Stimulated activated CD4-positive, alpha-beta T cell treated with anti-CD3 and anti-CD28 coated beads, TNF-alpha, amount 100 ng/mL, for 1 hour (primary cell): Measurements from ENCODE around the gene ATP4B.

Source experiments
- DNase-seq, 3 donors: peaks; one replicate each; pipeline ENCODE4 v3.0.0-alpha.2; 2020; ENCODE audit warnings: low read depth in 3 of 3, low spot score in 1 of 3

The ATP4B gene

DNA sequence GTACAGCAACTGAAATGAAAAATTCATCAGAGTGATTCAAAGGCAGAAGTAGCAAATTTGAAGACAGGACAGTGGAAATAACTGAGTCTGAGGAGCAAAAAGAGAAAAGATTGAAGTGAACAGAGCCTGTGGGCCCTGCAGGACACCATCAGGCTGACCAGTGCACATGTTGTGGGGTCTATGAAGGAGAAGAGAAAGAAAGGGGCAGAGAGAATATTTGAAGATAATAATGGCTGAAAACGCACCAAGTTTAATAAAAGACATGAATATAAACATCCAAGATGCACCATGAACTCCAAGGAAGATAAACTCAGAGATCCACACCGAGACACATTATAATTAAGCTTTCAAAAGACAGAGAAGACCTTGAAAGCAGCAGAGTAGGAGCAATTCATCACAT lies 15.4 kb downstream of the ATP4B start:
- no peak for DNase-seq

- no peak for DNase-seq
These were observed 16.6 kb downstream of the ATP4B start for GRCh38 chr13:113641426-113641825.

GRCh38 chr13:113639616-113640262 lies 18.3 kb downstream of the ATP4B start:
- DNase-seq: no peak

DNA sequence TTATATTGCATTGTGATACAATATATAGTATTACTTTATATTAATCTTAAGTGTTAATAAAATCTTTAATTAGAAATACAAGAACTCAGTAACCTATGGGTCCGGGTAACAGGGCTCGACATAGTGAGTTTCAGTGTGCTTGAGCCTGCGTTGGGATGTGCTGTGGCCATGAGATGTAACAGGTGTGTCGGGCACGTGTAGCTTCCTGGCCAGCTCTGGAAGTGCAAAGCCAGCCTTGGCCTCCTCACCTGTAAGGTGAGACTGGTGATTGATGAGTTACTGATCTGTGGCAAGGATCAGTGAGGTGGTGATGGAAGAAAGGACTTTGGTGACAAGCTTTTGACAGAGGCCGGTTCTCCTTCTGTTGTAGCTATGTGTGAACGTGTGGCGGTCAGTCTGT lies 19.2 kb downstream of the ATP4B start:
- no peak for DNase-seq

DNA sequence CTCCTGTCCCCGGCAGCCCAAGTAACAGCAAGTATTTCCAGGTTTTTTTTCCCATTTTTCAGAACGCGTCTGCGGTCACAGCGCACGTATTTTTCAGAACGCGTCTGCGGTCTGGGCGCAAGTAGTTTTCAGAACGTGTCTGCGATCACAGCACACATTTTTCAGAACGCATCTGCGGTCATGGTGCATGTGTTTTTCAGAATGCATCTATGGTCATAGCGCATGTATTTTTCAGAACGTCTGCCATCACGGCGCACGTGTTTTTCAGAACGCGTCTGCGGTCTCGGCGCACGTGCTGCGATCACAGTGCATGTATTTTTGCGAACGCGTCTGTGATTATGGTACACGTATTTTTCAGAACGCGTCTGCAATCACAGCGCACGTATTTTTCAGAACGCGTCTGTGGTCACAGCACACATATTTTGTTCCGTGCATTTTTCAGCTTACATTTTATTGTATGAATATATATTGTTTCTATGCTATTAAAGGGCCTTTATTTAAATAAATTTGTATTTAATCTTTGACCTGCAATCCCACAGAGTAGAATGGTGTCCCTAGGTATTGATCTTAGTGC lies 19.7 kb downstream of the ATP4B start:
- DNase-seq: no peak

DNA sequence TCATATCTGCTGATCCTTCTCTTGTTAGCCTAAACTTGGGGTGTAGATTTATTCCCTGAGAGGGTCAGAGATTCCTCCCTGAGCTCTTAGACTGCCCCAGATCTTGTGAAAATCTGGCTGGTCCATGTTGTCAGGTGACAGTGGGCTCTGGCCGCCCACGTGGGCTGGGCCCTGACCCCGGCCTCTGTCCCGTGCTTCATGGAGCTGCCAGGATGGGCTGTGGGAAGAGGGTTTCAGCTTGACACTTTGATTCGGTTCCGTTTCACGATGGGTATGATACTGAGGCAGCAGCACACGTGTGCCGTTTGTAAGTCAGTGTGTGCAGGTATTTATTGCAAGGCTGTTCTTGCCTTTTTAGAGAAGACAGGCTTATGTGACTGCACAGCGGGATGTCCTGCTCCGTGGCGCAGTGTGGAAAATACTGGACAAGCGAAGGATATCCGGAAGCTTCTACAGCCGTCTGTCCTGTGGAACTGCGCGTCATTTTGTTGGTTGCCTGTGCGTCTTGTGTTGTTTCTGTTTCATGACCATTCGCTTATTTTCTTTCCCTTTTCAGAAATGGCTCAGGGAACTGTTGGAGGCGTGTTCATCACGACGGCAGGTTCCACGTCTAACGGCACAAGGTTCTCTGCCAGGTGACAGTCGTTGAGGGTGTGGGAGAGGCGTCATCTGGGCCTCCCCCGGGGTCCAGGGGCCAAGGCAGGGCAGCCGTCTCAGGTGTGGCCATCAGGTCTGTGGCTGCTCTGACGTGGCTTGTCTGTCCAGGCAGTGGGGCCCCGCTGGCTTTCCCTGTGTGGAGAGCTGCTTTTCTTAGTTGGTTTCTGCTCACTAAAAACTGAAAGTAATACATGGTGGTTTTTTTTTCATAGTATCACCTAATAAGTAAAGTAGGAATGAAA lies 20.5 kb downstream of the ATP4B start:
- no peak for DNase-seq

GRCh38 chr13:113636266-113636963 lies 21.6 kb downstream of the ATP4B start:
- no peak for DNase-seq

DNA sequence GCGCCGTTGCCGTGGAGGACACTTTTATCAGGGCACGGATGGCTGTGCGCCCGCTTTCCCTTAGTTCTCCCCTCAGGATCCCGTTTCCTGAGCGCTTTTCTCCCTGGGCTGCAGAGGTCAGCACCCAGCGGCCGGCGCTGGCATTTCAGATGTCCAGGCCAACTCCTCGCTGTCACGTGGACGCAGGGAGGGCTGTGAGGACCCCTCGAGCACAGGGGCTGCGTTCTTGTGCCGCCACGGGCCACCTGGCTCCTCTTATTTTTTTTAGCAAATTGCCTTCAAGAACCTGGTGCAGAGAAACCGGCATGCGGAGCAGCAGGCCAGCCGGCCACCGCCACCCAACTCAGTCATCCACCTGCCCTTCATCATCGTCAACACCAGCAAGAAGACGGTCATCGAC lies 22.3 kb downstream of the ATP4B start:
- DNase-seq: no peak

DNA sequence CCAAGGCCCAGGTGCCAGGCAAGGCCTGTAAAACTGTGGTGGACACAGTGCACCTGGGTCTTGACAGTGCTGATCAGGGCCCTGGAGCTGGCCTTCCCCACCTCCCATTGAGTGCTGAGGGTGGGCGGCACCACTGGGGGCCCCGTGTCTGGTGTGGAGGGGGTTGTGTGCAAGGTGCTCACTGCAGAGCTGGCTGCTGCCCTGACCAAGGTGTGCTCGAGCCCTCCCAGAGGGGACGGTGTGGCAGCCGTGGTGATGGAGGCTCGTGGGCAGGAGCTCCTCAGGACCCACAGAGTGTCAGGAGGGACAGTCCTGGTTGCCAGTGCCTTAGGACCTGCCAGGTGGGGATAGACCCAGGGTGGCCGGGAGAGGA lies 23.0 kb downstream of the ATP4B start:
- no peak for DNase-seq

DNA sequence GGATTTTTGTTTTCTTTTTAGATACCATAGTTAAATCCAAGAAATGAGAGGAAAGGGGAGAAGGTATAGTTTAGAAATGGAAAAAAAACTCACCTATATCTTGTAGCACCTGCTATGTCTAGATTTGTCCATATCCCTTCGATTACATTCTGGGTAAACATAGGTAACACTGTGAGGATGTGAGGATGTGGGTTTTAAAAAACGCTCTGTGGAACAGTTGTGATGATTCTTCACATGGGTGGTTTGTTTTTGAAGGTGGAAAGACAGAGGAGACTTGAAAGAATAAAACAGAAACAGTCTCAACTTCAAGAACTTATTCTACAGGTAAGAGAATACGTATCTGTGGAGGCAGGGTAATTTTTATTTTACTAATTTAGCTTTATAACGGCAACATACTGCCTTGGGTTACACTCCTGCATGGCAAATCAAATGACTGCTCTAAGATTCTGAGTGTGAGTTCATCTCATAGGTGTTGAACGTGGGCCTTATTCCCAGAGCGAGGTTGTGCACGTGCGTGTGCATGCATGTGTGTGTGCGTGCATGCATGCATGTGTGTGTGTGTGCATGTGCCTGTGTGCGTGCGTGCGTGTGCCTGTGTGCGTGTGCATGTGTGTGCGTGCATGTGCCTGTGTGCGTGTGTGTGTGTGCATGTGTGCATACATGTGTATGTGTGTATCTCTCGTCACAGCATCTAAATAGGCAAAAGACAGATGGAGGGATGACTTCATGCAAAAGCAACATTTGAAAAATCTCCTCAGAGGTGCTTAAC lies 23.5 kb downstream of the ATP4B start:
- no peak for DNase-seq

GRCh38 chr13:113633485-113633873 lies 24.5 kb downstream of the ATP4B start:
- no peak for DNase-seq

GRCh38 chr13:113632706-113633484 lies 25.1 kb downstream of the ATP4B start:
- no peak for DNase-seq

- DNase-seq: no peak
These were observed 26.5 kb downstream of the ATP4B start for GRCh38 chr13:113631341-113632095.

DNA sequence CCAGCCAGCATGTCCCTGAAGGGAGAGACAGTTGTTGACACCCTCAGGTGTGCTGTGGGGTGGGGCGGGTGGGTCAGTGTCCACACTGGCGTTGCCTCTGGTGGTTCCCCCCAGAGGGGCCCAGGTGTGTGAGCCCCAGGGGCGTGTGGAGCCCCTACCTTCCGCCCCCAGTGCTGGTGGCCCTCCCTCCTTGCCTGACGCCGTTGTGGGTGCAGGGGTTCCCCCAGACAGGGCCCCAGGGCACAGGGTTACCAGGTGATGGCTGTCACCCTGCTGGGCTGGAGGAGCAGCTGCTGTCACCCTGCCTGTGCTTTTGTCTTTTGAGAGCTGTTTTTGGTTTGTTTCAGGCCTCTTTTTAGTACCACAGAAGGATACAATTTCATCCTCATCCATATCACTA lies 27.2 kb downstream of the ATP4B start:
- no peak for DNase-seq

GRCh38 chr13:113630296-113630695 lies 27.7 kb downstream of the ATP4B start:
- no peak for DNase-seq

DNA sequence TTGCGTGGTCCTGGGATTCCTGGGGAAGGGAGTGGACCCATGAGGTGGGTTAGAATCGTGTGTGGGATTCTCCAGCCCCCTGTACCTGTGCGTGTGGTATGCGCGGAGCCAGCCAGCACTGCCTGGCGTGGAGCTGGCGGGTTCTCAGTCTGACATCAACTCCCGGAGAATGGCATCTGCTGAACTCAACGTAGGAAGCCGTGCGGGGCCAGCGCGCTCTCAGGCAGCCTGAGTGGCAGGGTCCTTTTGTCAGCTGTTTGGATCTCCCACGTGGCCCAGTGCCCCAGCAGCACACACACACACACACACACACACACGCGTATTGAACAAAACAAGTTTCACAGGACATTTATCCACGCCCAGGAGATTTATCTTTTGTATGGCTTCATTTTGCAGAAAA lies 28.1 kb downstream of the ATP4B start:
- DNase-seq: no peak

- DNase-seq: no peak
These were observed 29.4 kb downstream of the ATP4B start for GRCh38 chr13:113628291-113629270.

DNA sequence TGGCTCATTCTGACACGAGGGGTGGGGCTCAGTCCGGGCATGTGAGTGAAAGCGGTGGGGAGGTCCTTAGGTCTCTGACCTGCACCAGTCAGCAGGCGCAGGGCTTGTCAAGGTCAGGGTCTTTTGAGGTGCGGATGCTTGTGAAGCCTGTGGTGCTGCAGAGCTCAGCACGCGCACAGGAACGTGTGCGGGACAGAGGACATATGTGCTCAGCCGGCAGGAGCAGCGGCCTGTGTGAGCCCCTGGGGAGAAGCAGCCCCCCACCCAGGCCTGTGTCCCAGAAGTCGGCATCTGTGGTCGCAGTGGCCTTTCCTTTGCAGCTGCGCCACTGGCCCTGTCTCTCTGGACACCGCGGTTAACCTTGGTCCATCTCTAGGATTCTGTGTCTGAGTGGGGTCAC lies 30.9 kb downstream of the ATP4B start:
- no peak for DNase-seq
